ENCODE results near the gene COX8A.

COX8A gene

DNA sequence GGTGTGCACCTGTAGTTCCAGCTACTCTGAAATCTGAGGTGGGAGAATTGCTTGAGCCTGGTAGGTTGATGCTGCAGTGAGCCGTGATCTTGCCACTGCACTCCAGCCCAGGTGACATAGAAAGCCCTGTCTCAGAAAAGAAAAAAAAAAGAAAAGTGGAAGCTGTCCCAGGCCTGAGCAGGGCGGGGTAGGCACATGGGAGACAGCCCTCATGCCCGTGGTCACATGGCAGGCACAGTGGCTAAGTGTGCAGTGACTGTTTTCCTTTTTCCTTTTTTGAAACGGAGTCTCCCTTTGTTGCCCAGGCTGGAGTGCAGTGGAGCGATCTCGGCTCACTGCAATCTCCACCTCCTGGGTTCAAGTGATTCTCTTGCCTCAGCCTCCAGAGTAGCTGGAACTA lies 19.6 kb downstream of the COX8A start:
- TF ChIP-seq EZH2phosphoT487 (IDR thresholded peaks at IDR 0.05; ENCODE audit: borderline replicate concordance), result no peak
- TF ChIP-seq CTCF (conservative IDR thresholded peaks at IDR 0.05; ENCODE audit: low read length), result no peak
- H3K9me3 ChIP-seq (ENCODE audit: insufficient read depth, low read depth, low read length), result no peaks in the 10 kb centered on the region
- H3K4me1 ChIP-seq (ENCODE audit: insufficient read depth, low read length, poor library complexity, severe bottlenecking), result no peaks in the 10 kb centered on the region
- H3K9me2 ChIP-seq (replicated peaks; ENCODE audit: low read depth, low read length), result no peaks in the 10 kb centered on the region
- H2AFZ ChIP-seq (ENCODE audit: low read length), result no peak overlapping the region
- no peak overlapping the region for H3K4me3 ChIP-seq (ENCODE audit: low read length, poor library complexity, severe bottlenecking)
- peaks cover 6% of the 10 kb centered on the region for H4K20me1 ChIP-seq (ENCODE audit: insufficient read depth, low read length, poor library complexity, severe bottlenecking)
- H3K79me2 ChIP-seq (ENCODE audit: insufficient read depth, low read length), result peaks cover 18% of the 10 kb centered on the region; the same call in 1 of the 2 replicates
- H3K27me3 ChIP-seq (ENCODE audit: insufficient read depth, low read length, poor library complexity, severe bottlenecking), result no peaks in the 10 kb centered on the region
- no peak overlapping the region for H3K9ac ChIP-seq (ENCODE audit: low read depth, low read length, poor library complexity, severe bottlenecking)
- no peaks in the 10 kb centered on the region for H3F3A ChIP-seq (ENCODE audit: low read depth)
- peaks cover 51% of the 10 kb centered on the region; the same call in 1 of the 2 replicates for H3K36me3 ChIP-seq (ENCODE audit: insufficient read depth, low read length)
- no peak overlapping the region for H3K4me2 ChIP-seq (ENCODE audit: low read depth, low read length, poor library complexity, severe bottlenecking)

- Histone ChIP-seq H3K9me3 (ENCODE audit: insufficient read depth, low read depth, low read length) (no peaks in the 10 kb centered on the region), H4K20me1 (ENCODE audit: insufficient read depth, low read length, poor library complexity, severe bottlenecking) (peaks cover 6% of the 10 kb centered on the region), H3K4me1 (ENCODE audit: insufficient read depth, low read length, poor library complexity, severe bottlenecking) (no peaks in the 10 kb centered on the region), H3K9me2 (replicated peaks; ENCODE audit: low read depth, low read length) (no peaks in the 10 kb centered on the region), H3K9ac (ENCODE audit: low read depth, low read length, poor library complexity, severe bottlenecking) (no peak overlapping the region), H3K79me2 (ENCODE audit: insufficient read depth, low read length) (peaks cover 9% of the 10 kb centered on the region; the same call in 1 of the 2 replicates), H3K4me3 (ENCODE audit: low read length, poor library complexity, severe bottlenecking) (no peak overlapping the region), H3F3A (ENCODE audit: low read depth) (no peaks in the 10 kb centered on the region), H3K36me3 (ENCODE audit: insufficient read depth, low read length) (peaks cover 51% of the 10 kb centered on the region; the same call in 1 of the 2 replicates), H2AFZ (ENCODE audit: low read length) (no peak overlapping the region), H3K4me2 (ENCODE audit: low read depth, low read length, poor library complexity, severe bottlenecking) (no peak overlapping the region), H3K27me3 (ENCODE audit: insufficient read depth, low read length, poor library complexity, severe bottlenecking) (no peaks in the 10 kb centered on the region)
- TF ChIP-seq CTCF (conservative IDR thresholded peaks at IDR 0.05; ENCODE audit: low read length), result no peak
- TF ChIP-seq EZH2phosphoT487 (IDR thresholded peaks at IDR 0.05; ENCODE audit: borderline replicate concordance), result no peak
Observed at GRCh38 chr11:63996512-63996911, 22.1 kb downstream of the COX8A start.

- no peak overlapping the region for H3K4me2 ChIP-seq (ENCODE audit: low read depth, low read length, poor library complexity, severe bottlenecking)
- no peaks in the 10 kb centered on the region for H3K9me2 ChIP-seq (replicated peaks; ENCODE audit: low read depth, low read length)
- H3K4me3 ChIP-seq (ENCODE audit: low read length, poor library complexity, severe bottlenecking), result no peak overlapping the region
- H3K9me3 ChIP-seq (ENCODE audit: insufficient read depth, low read depth, low read length), result no peaks in the 10 kb centered on the region
- no peak for TF ChIP-seq EZH2phosphoT487 (IDR thresholded peaks at IDR 0.05; ENCODE audit: borderline replicate concordance)
- no peak for TF ChIP-seq CTCF (conservative IDR thresholded peaks at IDR 0.05; ENCODE audit: low read length)
- H3K4me1 ChIP-seq (ENCODE audit: insufficient read depth, low read length, poor library complexity, severe bottlenecking), result no peaks in the 10 kb centered on the region
- no peak overlapping the region for H3K9ac ChIP-seq (ENCODE audit: low read depth, low read length, poor library complexity, severe bottlenecking)
- H3F3A ChIP-seq (ENCODE audit: low read depth), result no peaks in the 10 kb centered on the region
- no peak overlapping the region for H2AFZ ChIP-seq (ENCODE audit: low read length)
- peaks cover 9% of the 10 kb centered on the region; the same call in 1 of the 2 replicates for H3K79me2 ChIP-seq (ENCODE audit: insufficient read depth, low read length)
- peaks cover 6% of the 10 kb centered on the region for H4K20me1 ChIP-seq (ENCODE audit: insufficient read depth, low read length, poor library complexity, severe bottlenecking)
- H3K36me3 ChIP-seq (ENCODE audit: insufficient read depth, low read length), result peaks cover 53% of the 10 kb centered on the region; the same call in 1 of the 2 replicates
- no peaks in the 10 kb centered on the region for H3K27me3 ChIP-seq (ENCODE audit: insufficient read depth, low read length, poor library complexity, severe bottlenecking)
Observed at GRCh38 chr11:63997104-63997700, 22.8 kb downstream of the COX8A start.
